ENCODE measurements around the gene FBXO24.

- TF ChIP-seq, protein P1, sequence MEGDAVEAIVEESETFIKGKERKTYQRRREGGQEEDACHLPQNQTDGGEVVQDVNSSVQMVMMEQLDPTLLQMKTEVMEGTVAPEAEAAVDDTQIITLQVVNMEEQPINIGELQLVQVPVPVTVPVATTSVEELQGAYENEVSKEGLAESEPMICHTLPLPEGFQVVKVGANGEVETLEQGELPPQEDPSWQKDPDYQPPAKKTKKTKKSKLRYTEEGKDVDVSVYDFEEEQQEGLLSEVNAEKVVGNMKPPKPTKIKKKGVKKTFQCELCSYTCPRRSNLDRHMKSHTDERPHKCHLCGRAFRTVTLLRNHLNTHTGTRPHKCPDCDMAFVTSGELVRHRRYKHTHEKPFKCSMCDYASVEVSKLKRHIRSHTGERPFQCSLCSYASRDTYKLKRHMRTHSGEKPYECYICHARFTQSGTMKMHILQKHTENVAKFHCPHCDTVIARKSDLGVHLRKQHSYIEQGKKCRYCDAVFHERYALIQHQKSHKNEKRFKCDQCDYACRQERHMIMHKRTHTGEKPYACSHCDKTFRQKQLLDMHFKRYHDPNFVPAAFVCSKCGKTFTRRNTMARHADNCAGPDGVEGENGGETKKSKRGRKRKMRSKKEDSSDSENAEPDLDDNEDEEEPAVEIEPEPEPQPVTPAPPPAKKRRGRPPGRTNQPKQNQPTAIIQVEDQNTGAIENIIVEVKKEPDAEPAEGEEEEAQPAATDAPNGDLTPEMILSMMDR (IDR thresholded peaks at IDR 0.05) = no peak
- TF ChIP-seq POLR2A (IDR thresholded peaks at IDR 0.05) = no peak
Observed at GRCh38 chr7:100543586-100543985, 42.5 kb upstream of the FBXO24 start.

Data from body of pancreas (tissue), 4 donors.